Measurements from ENCODE around the gene XAB2.
"Not testable (repeated sequence)": the region's sequence is repeated elsewhere in the genome, so short reads cannot be mapped to it uniquely, and the experiment has no call there.

XAB2 gene

GRCh38 chr19:7648265-7649014 is 19.1 kb upstream of the XAB2 start:
- DNase-seq (ENCODE audit: low read depth) = no peak

- DNase-seq (ENCODE audit: low read depth) = no peak
These were observed 17.8 kb upstream of the XAB2 start for GRCh38 chr19:7647156-7647555.

- no peak for DNase-seq (ENCODE audit: low read depth)
These were observed 17.0 kb upstream of the XAB2 start for GRCh38 chr19:7646426-7646700.

GRCh38 chr19:7645656-7646425 is 16.5 kb upstream of the XAB2 start:
- no peak for DNase-seq (ENCODE audit: low read depth)

- DNase-seq (ENCODE audit: low read depth) = no peak
These were observed 15.8 kb upstream of the XAB2 start for GRCh38 chr19:7645163-7645562.

GRCh38 chr19:7644550-7644877 is 15.2 kb upstream of the XAB2 start:
- DNase-seq (ENCODE audit: low read depth) = no peak

- not testable (repeated sequence) for DNase-seq (ENCODE audit: low read depth)
These were observed 14.5 kb upstream of the XAB2 start for GRCh38 chr19:7643629-7644549.

- DNase-seq (ENCODE audit: low read depth) = no peak
These were observed 13.7 kb upstream of the XAB2 start for GRCh38 chr19:7643031-7643415.

- DNase-seq (ENCODE audit: low read depth) = no peak
These were observed 13.1 kb upstream of the XAB2 start for GRCh38 chr19:7642295-7643030.

- DNase-seq (ENCODE audit: low read depth) = no peak
These were observed 12.2 kb upstream of the XAB2 start for GRCh38 chr19:7641290-7642276.

- no peak for DNase-seq (ENCODE audit: low read depth)
These were observed 11.5 kb upstream of the XAB2 start for GRCh38 chr19:7640803-7641202.

- DNase-seq (ENCODE audit: low read depth) = no peak
These were observed 10.6 kb upstream of the XAB2 start for GRCh38 chr19:7639863-7640348.

- DNase-seq (ENCODE audit: low read depth) = no peak
These were observed 9.6 kb upstream of the XAB2 start for GRCh38 chr19:7638802-7639465.

- DNase-seq (ENCODE audit: low read depth) = no peak
These were observed 8.3 kb upstream of the XAB2 start for GRCh38 chr19:7637374-7638256.

GRCh38 chr19:7636691-7637373 is 7.5 kb upstream of the XAB2 start, which contains the start of gene STXBP2:
Gene STXBP2 (plus strand): TSS chr19:7637110. CDS start chr19:7637150, 40 bp downstream.
- peak; percentile 93 for DNase-seq (ENCODE audit: low read depth)

- no peak for DNase-seq (ENCODE audit: low read depth)
These were observed 7.0 kb upstream of the XAB2 start for GRCh38 chr19:7636317-7636690.

GRCh38 chr19:7635670-7636069 is 6.3 kb upstream of the XAB2 start:
- DNase-seq (ENCODE audit: low read depth) = no peak

- no peak for DNase-seq (ENCODE audit: low read depth)
These were observed 4.4 kb upstream of the XAB2 start, which contains the start of gene PCP2 for GRCh38 chr19:7633698-7634097. Gene PCP2 (minus strand): TSS chr19:7633719. CDS start chr19:7633457, 262 bp downstream.
